Embryonic facial prominence (tissue), 1 donor: Measurements from ENCODE around the gene CACNB1.
"Not testable (repeated sequence)": the region's sequence is repeated elsewhere in the genome, so short reads cannot be mapped to it uniquely, and the experiment has no call there.

ENCODE experiments used
- DNase-seq: peaks from one replicate; pipeline ENCODE4 v3.0.0-alpha.2; 2016; ENCODE audit errors: extremely low spot score

Gene CACNB1

DNA sequence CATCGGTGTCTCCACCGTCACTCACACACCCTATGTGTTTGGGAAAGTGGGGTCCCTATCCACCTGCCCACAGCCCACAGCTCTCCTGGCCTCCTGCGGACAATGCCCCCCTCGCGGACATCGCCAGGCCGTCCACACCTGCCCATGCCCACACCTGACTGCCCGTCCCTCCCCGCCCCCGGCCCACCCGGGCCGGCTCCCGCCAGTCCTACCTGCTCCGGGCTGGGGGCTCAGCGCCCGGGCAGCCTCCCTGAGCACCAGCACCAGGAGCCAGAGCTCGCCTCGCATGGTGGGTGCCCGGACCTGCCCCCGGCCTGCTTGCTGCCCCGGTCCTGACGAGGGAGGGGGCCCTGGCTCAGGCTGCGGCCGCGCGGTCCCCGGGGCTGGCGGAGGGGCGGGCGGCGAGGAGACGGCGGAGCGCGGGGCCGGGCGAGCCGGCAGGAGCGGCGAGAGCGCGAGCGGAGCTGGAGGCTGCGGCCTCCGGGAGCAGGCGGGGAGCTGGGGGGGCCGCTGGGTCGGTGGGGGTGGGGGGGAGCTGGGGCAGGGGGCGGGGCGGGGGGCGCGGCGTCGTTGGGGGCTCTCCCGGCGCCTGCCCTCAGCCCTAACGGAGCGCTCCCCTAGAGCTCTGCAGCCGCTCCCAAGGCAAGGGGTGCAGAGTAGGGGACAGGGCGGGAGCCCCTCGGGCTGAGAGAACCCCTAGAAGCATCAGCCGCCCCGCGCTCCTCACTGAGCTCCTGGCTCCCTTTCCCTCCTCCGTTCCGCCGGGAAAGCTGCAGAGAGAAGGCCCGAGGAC, 46.1 kb downstream of the CACNB1 start, which contains the start of gene PLXDC1:
PLXDC1 (minus strand) TSS at position 488 of the 793 bp plus-strand sequence; CDS start at position 288, 200 bp downstream.
- no peak for DNase-seq

DNA sequence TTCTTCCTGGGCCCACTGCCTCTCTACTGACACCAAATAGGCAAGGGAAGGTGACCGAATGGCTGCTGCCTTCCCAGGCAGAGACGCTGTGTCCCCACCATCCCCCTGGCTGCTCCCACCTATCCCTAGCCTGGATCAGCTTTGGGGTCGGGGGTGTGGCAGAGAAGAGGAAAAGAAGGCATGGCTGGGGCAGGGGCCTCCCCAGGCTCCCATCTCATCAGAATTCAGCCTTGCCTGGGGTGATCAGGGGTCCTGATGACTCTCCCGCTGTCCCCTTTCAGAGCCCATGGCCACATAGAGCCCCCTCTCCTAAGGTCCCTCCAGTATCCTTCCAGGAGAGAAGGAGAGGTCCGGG, 46.7 kb downstream of the CACNB1 start:
- DNase-seq: no peak

DNA sequence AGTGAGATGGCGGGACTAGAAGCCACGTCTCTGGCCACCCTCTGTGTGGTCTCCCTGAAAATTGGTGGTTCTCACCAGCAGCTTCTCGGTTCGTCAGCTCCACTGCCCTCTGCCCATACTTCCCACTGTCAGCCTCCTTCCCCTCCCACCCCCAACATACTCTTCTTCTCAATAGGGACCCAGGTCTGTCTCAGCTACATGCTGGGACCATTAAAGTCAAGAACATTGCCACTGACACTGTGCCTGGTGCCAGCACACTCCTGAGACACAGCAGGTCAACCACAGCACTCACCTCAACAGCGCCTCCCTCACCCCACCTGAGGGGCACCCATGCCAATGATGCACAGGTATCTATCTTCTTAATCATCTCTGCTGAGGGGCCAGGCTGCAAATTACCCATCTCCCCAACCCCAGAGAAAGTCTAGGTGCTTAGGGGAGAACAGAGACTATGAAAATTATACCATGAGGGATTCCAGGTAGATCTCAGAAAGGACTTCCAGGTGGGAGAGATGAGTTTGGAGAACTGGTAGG, 47.3 kb downstream of the CACNB1 start:
- DNase-seq: no peak

DNA sequence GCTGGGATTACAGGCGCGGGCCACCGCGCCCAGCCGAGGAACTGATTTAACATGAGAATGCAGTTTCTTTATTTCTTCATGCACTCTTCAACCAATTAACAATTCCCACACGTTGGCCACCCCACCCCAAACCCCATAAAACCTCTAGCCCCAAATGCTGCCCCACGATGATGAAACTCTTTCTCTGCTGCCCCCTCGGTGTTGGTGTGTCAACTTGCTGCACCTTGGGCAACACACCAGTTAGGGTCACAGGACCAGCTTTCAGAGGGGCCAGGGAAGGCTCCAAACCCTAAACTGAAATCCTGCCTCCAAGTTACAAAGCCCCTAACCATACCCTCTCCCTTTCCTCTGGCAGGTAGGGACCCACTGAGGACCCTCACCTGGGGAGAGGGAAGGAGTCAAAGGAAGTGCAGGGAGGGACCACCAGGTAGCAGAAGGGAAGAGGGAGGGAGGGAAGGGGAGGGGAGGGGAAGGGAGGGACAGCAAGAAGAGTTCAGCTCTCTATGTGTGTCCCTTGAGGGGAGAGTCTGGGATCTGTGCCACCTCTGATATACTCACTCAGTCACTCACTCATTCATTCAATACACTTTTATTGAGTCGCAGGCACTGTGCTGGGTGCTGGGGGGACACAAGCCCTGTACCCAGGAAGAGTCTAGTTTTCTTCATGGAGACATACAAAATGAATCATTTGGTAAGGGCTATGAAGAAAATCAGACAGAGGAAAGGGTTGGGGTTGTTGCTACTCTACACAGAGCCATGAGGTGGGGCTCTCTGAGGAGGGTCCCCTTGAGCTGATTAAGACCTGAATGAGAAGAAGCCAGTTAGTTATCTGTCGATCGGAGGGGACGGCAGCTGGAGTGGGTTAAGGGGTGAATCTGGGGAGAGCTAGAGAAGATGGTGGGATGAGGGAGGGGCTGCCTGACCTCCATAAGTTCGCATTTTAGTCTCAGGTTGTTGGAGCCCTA, 50.0 kb downstream of the CACNB1 start:
- no peak for DNase-seq

DNA sequence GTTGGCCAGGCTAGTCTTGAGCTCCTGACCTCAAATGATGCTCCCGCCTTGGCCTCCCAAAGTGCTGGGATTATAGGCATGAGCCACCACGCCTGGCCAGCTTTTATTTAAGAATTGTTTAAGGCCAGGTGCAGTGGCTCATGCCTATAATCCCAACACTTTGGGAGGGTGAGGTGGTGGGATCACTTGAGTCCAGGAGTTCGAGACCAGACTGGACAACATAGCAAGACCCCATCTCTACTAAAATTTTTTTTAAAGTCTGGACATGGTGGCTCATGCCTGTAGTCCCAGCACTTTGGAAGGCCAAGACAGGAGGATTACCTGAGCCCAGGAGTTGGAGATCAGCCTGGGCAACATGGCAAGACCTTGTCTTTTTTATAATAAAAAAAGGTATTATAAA, 51.2 kb downstream of the CACNB1 start:
- no peak for DNase-seq

DNA sequence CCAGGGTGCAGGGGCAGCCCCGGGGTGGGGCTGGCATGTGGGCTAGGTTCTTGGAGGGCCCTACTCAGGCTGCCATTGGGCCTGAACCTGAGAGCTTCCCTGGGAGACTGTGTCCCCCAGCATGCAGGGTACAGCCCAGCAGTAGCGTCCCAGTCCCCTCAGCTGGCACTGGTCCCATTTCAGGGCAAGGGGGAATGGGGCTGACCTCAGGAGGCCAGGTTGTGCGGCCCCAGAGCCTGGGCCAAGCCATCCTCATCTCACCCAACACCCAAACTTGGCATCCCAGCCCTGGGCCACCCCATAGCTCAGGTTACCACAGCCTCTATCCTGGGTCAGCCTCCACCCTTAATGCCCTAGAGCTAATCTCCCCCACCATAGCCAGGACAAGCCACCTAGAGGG, 52.3 kb downstream of the CACNB1 start:
- DNase-seq: no peak

DNA sequence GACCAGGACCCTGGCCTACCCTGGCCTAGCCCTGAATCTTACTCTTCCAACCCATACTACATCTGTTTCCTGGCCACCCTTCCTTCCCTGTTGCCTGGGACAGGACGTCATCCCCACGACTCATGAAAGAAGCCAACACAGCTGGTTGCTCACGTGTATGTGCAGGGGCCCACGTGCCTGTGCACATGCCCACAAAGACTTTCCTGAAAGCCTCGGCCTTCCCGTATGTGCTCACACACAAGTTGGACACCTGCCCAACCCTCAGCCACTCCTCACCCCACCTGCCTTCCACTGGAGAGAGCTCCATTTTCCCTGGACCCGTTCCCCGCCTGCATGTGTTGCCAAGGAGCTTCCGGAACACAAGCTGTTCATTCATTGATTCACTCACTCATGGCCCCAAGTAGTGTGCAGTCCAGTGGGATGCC, 53.0 kb downstream of the CACNB1 start:
- peak; percentile 58 for DNase-seq

DNA sequence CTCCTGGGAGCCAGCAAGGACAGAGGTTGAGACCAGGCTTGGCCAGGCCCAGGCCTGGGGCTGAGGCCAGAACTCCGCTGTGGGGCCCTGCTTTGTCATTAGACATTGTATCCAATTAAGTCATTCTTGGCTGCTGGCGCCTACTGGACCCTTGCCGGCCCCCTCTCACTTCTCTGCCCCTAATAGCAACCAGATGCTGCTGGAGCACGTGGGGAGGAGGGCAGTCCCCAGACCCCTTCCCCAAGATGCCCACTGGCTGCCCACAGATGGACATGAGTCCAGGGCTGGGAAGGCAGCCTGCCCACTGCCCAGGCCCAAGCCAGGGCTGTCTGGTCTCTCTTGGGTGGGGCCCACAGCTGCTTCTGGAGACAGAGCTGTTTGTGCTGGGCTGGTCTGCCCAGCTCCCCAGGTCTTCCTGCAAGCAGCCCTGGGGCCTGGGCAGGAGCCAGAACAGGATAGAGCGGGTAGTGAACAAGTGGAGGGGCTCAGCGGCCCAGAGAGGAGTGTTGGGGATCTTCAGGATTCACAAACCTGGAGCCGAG, 53.8 kb downstream of the CACNB1 start:
- DNase-seq: no peak

DNA sequence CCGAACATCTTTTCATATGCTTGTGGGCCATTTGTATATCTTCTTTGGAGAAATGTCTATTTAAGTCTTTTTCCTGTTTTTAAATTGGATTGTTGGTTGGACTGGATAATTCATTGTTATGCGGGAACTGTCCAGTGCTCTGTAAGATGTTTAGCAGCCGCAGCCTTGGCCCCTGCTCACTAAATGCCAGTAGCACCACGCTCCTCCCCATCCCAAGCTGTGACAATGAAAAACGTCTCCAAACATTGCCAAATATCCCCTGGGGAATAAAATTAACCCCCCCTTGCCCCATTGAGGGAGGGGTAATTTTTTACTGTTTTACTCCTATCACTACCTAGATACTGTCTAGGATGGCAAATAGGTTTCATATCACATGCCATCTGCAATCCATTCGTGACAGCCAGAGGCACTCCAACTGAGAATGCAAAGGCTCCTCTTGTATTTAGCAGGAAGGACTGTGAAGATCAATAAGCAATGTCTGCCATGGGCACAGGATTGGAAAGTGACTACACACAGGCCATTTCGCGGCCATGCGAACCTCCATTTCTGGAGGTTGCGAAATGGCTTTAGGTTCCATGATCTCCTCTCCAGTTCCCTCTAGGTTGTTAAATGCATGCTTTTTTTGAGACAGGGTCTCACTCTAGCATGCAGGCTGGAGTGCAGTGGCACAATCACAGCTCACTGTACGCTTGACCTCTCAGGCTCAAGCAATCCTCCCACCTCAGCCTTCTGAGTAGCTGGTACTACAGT, 55.4 kb downstream of the CACNB1 start:
- no peak for DNase-seq

DNA sequence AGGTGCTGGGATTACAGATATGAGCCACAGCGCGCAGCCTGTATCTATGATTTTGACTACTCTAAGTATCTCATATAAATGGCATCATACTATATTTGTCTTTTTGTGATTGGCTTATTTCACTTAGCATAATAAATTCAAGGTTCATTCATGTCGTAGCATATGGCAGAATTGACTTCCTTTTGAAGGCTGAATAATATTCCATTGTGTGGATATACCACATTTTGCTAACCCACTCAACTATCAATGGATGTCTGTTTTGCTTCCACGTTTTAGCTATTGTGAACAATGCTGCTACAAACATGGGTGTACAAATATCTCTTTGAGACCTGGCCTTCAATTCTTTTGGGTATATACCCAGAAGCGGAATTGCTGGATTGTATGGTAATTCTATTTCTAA, 56.2 kb downstream of the CACNB1 start:
- no peak for DNase-seq

DNA sequence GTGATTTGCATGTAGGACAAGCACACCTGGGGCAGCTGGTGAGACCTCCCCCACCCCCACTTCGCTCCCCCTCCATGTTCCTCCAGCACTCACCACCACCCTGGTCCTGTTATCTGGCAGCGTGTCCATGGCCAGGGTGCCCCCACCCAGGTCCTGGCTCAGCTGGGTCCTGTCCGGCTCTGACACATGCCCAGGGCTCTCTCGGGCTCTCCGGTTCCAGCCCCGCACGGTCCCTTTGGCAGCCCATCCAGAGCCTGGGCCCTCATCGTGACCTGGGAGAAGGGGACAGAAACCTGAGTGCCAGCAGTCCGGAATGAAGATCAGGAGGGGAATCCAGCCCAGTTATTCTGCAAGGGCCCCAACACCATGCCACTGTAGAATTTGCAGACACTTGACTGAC, 57.9 kb downstream of the CACNB1 start:
- DNase-seq: no peak

DNA sequence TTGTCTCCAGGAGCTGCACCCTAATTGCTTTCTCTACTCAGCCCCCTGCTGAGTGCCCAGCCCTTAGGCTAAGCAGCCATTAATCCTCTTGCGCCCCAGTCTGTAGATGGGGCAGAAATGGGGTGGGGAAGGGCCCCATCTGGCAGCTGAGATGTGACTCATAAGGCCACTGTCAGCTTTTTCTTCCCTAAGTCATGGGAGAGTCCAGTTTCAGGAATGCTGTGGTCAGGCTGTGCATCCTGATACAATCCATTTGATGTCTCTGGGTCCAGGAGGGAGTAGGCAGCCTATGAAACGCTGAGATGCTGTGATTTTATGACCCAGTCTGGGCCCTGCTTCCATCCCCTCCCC, 58.3 kb downstream of the CACNB1 start:
- DNase-seq: no peak

DNA sequence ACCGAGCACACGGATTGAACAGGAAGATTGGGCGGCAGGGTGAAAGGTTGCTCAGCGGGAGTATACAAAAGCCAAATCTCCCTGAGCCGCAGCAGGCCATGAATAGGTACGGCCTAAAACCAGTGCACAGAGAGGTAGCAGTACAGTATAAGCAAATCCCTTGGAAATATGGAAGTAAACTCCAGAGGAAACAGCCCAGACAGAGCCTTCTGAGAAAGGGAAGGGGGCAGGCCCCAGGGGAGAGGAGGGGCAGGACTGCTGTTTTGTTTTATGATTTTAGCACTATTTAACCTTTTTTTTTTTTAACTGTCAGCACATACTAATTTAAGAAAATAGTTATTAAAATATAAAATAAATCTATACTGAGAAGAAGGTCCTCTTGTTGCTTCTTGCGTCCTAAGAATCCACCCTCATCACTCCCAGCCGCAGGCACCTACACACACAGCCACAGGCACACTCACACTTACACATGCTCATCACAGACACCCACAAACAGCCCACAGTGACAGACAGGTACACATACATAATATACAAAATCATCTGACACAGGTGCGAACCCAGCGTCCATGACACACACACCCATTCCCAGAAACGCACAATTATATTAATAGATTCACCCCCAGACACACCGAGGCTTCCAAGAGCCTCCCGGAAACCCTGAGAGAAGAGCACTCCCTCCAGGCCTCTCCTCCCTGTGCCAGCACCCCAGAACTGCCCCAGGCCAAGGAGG, 58.9 kb downstream of the CACNB1 start:
- no peak for DNase-seq

DNA sequence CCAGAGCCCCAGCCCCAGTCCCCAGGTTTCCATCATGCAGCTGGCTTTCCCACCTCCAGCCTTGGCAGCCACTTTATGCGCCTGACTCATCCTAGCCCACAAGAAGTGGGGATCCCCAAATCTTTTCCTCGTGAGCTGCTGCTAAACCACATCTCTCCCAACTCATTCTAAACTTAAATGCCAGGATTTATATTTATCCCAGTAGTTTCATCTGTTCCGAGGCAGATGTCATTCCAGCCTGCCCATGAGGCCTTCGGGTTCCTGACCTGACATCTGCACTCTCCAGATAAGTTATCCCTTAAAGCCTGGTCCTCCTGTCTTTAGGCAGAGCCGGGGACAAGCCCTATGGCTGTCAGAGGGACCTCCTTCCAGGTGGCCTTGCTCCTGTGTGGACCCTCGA, 62.6 kb downstream of the CACNB1 start:
- no peak for DNase-seq

DNA sequence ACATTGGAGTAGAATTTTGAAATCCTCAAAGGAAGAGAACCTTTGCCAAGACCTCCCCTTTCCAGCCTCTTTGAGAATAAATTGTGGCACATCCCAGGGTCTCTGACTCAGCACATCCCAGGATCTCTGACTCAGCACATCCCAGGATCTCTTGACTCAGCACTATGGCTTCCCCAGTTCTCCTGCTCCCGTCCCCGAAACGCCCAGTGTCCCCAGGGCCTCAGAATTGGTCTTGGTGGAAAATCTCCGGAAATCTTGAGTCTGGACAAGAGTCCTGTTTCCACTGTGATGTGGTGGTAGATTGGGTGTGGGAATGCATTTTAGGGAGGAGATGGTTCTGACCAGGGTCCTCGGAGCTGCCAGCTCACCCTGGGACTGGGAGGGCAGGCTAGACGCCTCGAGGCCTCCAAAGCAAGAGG, 65.3 kb downstream of the CACNB1 start:
- DNase-seq: no peak

DNA sequence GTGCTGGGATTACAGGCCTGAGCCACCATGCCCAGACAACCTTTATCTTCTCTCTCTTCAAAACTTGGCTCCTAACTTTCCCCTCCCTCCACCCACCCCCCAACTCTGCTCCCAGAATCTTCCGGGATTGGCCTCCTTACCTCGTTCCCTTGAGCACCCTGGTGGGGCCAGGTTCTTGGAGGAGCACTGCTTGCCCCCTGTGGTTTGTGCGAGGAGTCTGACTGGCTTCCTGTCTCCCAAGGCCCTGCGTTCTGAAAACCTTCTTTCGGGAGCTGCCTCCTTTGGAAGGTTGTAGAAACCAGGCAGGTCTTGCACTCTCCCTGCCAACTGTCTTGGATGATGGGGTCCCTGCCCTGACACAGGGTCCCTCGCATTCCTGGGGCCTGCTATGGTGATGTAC, 65.9 kb downstream of the CACNB1 start:
- no peak for DNase-seq

DNA sequence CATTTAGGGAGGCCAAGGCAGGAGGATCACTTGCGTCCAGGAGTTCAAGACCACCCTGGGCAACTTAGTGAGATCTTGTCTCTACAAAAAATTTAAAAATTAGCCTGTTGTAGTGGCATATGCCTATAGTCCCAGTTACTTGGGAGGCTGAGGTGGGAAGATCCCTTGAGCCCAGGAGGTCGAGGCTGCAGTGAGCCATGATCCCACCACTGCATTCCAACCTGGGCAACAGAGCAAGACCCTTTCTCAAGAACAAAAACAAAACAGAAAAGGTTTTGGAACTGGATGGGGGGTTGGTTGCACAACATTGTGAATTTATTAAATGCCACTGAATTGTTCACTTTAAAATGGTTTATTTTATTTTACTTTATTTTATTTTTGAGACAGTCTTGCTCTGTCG, 67.3 kb downstream of the CACNB1 start:
- no peak for DNase-seq

DNA sequence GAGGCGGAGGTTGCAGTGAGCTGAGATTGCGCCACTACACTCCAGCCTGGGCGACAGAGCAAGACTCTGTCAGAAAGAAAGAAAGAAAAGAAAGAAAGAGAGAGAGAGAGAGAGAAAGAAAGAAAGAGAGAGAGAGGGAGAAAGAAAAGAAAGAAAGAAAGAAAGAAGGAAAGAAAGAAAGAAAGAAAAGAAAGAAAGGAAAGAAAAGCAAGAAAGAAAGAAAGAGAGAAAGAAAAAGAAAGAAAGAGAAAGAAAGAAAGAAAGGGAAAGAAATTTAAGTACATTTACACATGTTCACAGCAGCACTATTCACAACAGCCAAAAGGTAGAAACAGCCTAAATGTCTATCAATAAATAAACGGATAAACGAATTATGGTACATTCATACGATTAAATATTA, 67.9 kb downstream of the CACNB1 start:
- not testable (repeated sequence) for DNase-seq

DNA sequence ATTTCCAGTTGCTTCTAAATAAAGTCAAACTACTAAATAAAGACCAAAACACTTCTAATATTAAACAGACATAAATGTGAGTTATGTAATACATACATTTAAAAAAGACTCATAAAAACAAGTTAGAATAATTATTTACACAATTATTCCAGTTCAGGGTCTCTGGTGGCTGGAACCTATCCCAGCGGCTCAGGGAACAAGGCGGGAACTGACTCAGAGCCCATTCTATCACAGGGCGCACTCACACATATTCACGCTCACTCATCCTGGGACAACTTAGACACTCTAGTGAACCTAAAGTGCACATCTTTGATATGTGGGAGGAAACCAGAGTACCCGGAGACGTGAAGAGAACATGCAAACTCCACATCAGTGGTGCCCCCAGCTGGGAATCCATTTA, 71.0 kb downstream of the CACNB1 start:
- no peak for DNase-seq

DNA sequence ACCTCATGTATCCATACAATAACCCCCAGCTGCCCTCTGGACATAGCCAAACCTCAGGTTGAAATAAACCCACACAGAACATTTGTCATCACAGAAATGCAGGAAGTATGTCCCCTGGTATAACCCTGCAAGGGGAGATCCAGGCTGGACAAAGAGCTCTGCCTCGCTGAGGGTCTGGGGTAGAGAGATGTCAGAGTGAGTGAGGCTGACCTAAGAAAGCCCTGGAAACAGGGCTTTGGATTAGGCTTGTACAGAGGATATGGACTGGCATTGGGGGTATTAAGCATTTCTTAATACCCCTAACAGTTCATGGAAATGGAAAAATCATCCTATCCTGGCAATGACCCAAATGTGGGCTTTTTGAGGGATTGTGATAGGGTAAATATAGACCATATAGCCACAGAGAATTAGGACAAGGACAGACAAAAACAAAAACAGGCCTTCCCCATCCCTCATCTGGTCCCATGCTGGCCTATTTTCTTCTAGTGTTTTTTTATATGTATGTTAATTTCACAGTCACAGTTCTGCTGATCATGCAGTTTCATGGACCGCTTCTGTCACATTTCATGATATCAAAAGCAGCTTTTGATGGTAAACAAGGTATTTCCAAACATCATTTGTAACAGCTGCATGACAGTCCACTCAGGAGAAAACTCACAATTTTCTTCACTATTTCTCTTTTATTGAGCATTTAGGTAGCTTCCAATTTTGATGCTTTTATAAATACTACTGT, 72.2 kb downstream of the CACNB1 start:
- DNase-seq: no peak
